ENCODE results near the gene TECPR2.
"Not testable (repeated sequence)": the region's sequence is repeated elsewhere in the genome, so short reads cannot be mapped to it uniquely, and the experiment has no call there.

Gene TECPR2

DNA sequence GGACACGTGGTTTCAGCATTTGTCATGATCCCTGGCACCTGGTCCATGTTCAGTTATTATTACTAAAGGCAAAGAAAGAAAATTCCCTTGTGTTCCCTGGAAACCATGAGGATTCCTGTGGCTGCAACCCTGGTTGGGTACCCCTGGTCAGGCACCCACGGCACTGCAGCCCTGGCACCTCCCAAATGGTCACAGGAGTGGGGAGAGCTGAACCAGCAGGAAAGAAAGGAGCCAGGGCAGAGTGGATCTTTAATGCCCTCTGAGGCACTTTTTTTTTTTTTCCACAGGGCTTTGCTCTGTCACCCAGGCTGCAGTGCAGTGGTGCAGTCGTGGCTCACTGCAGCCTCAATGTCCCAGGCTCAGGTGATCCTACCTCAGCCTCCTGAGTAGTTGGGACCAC lies 17.5 kb upstream of the TECPR2 start:
- no peaks in the 10 kb centered on the region for H3K4me1 ChIP-seq (ENCODE audit: insufficient read depth, low read length)
- H3K36me3 ChIP-seq (ENCODE audit: insufficient read depth, low read length), result peaks cover 35% of the 10 kb centered on the region
- H3K9ac ChIP-seq (ENCODE audit: low read depth, low read length), result no peak overlapping the region
- no peaks in the 10 kb centered on the region for H3K9me3 ChIP-seq (ENCODE audit: control insufficient read depth, insufficient read depth, low read length)

DNA sequence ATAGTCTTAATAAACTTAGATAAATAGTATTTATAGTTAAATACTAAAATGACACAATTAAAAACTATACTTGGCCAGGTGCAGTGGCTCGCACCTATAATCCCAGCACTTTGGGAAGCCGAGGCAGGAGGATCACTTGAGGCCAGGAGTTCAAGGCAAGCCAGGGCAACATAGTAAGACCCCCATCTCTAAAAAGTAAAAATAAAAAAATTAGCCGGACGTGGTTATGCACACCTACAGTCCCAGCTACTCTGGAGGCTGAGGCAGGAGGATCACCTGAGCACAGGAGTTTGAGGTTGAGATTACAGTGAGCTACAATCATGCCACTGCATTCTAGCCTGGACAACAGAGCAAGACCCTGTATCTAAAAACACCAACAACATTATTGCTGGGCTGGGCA lies 16.1 kb upstream of the TECPR2 start:
- H3K9ac ChIP-seq (ENCODE audit: low read depth, low read length), result no peak overlapping the region
- H3K4me1 ChIP-seq (ENCODE audit: insufficient read depth, low read length), result no peaks in the 10 kb centered on the region
- H3K9me3 ChIP-seq (ENCODE audit: control insufficient read depth, insufficient read depth, low read length), result no peaks in the 10 kb centered on the region
- peaks cover 35% of the 10 kb centered on the region for H3K36me3 ChIP-seq (ENCODE audit: insufficient read depth, low read length)

DNA sequence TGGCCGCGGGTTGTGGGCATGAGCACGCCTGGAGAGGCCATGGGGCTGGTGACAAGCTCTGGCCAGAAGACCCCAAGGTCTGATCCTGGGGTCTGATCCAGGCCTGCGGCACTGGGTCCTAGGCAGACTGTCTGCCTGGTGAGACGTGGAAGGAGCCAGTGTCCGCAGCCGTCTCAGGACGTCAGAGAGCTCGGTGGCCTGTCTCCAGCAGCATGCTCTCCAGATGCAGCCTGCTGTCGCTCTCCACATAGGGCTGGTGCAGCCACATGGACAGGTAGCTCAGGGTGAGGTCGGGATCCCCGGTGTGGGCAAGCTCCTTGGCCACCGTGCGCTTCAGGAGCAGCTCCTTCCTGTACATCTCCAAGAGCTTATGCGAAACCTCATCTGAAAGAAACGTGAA lies 14.4 kb upstream of the TECPR2 start:
- Histone ChIP-seq H3K9me3 (ENCODE audit: control insufficient read depth, insufficient read depth, low read length) (no peaks in the 10 kb centered on the region), H3K36me3 (ENCODE audit: insufficient read depth, low read length) (peaks cover 32% of the 10 kb centered on the region), H3K9ac (ENCODE audit: low read depth, low read length) (no peak overlapping the region), H3K4me1 (ENCODE audit: insufficient read depth, low read length) (no peaks in the 10 kb centered on the region)

DNA sequence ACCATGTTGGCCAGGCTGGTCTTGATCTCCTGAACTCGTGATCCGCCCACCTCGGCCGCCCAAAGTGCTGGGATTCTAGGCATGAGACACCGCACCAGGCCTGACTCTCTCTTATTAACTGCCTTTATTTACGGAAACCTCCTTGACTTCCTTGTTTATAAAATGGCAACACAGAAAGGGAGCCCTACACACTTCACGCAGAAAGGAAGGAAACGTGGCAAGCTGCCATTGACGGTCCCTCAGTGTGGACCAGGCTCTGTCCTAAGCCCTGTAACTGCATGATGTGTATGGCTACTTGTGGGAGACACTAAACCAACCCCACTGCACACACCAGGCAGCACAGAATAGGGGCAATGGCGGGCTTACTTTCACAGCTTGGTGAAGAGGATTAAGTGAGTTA lies 11.7 kb upstream of the TECPR2 start:
- Histone ChIP-seq H3K9me3 (ENCODE audit: control insufficient read depth, insufficient read depth, low read length) (no peaks in the 10 kb centered on the region), H3K9ac (ENCODE audit: low read depth, low read length) (no peak overlapping the region), H3K4me1 (ENCODE audit: insufficient read depth, low read length) (no peaks in the 10 kb centered on the region), H3K36me3 (ENCODE audit: insufficient read depth, low read length) (peaks cover 24% of the 10 kb centered on the region)

DNA sequence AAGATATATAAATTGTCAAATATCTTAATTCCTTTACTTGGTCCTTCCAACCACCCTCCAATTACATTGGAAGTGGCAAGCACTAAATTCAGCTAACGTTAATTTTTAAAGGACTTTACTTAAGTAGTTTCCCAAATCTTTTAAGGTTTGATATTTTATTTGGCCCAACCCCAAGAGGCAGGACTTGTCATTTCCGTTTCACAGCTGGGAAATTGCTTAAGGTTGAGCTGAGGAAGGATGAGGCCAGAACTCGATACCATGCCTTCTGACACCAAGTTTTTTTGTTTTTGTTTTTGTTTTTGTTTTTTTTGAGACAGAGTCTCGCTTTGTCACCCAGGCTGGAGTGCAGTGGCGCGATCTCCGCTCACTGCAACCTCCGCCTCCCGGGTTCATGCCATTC lies 11.1 kb upstream of the TECPR2 start:
- peaks cover 24% of the 10 kb centered on the region for H3K36me3 ChIP-seq (ENCODE audit: insufficient read depth, low read length)
- H3K9me3 ChIP-seq (ENCODE audit: control insufficient read depth, insufficient read depth, low read length); H3K4me1 ChIP-seq (ENCODE audit: insufficient read depth, low read length); H3K9ac ChIP-seq (ENCODE audit: low read depth, low read length): not testable (repeated sequence)

DNA sequence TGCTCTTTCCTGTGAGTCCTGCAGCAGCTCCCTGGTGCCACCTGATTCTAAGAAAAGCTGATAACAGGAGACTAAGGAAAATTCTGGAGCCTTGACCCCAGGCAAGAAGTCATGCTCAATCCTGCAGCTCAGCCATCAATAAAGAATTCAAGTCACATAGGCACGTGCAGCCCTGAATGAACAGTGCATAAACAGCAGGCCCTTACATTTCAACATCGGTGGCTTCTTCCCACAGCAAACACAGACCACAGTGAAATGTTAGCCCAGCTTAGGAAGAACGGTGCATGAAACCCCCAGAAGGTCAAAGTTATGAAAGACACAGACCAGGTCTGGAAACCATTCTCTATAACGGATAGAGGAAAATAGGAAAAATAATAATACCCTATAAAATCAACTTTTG lies 10.5 kb upstream of the TECPR2 start:
- Histone ChIP-seq H3K36me3 (ENCODE audit: insufficient read depth, low read length) (peaks cover 18% of the 10 kb centered on the region), H3K9me3 (ENCODE audit: control insufficient read depth, insufficient read depth, low read length) (no peaks in the 10 kb centered on the region)

DNA sequence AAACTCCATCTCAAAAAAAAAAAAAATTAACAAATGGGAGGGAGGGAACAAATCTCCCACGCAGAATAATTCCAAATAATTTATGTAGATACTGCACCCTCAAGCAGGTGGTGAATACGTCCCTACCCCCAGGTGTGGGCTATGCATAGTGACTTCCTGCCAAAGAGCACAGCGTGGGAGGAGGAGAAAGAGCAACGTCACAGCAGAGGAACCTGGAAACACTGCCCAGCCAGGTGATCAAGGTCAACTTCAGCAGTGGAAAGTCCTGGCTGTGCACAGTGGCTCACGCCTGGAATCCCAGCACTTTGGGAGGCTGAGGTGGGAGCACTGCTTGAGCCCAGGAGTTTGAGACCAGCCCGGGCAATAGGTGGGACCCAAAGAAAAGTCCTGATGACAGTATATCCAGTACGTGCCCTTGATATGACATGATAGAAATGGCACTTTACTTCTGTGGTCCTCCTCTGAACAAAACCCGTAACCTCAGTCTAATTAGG lies 9.6 kb upstream of the TECPR2 start:
- H3K9me3 ChIP-seq (ENCODE audit: control insufficient read depth, insufficient read depth, low read length), result no peaks in the 10 kb centered on the region
- peaks cover 17% of the 10 kb centered on the region for H3K36me3 ChIP-seq (ENCODE audit: insufficient read depth, low read length)
- no peaks in the 10 kb centered on the region for H3K4me1 ChIP-seq (ENCODE audit: insufficient read depth, low read length)
- H3K9ac ChIP-seq (ENCODE audit: low read depth, low read length), result no peak overlapping the region

More for the DNA sequence above, 10.5 kb upstream of the TECPR2 start:
- H3K9ac ChIP-seq (ENCODE audit: low read depth, low read length), result no peak overlapping the region
- no peaks in the 10 kb centered on the region for H3K4me1 ChIP-seq (ENCODE audit: insufficient read depth, low read length)

DNA sequence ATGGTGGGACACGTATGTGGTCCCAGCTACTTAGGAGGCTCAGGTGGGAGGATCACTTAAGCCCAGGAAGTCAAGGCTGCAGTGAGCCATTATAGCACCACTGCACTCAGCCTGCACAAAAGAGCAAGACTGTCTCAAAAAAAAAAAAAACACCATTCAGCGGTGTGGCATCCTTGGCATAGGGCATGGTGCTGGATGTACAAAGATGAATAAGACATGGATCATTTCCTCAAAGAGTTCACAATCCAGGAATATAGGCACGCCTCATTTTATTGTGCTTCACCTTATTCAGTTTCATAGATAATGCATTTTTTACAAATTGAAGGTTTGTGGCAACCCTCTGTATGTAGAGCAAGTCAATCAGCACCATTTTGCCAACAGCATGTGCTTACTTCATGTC lies 6.5 kb upstream of the TECPR2 start:
- no peaks in the 10 kb centered on the region for H3K4me1 ChIP-seq (ENCODE audit: insufficient read depth, low read length)
- H3K36me3 ChIP-seq (ENCODE audit: insufficient read depth, low read length), result peaks cover 7% of the 10 kb centered on the region

DNA sequence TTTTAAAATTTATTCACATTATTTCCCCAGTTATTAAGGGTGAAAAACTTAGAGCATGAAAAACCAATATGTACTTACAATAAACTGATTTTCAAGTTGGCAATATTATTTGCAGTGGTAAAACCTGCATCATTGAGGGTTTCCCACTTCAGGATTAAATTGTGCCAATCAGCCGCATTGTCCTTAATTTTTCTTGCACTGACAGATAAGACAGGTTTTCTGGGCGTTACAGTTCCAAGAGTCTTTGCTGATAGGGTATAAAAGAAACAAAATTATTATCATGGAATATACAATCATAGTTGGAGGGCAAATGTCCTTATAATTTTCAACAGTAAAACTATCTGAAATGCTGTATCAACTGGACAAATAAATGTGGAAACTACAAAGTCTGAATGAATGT lies 3.4 kb upstream of the TECPR2 start:
- H3K36me3 ChIP-seq (ENCODE audit: insufficient read depth, low read length), result peaks cover 7% of the 10 kb centered on the region
- H3K9ac ChIP-seq (ENCODE audit: low read depth, low read length), result no peak overlapping the region
- H3K9me3 ChIP-seq (ENCODE audit: control insufficient read depth, insufficient read depth, low read length), result no peaks in the 10 kb centered on the region
- H3K4me1 ChIP-seq (ENCODE audit: insufficient read depth, low read length), result peaks cover 5% of the 10 kb centered on the region

More for the DNA sequence above, 6.5 kb upstream of the TECPR2 start:
- H3K9ac ChIP-seq (ENCODE audit: low read depth, low read length), result no peak overlapping the region
- no peaks in the 10 kb centered on the region for H3K9me3 ChIP-seq (ENCODE audit: control insufficient read depth, insufficient read depth, low read length)

DNA sequence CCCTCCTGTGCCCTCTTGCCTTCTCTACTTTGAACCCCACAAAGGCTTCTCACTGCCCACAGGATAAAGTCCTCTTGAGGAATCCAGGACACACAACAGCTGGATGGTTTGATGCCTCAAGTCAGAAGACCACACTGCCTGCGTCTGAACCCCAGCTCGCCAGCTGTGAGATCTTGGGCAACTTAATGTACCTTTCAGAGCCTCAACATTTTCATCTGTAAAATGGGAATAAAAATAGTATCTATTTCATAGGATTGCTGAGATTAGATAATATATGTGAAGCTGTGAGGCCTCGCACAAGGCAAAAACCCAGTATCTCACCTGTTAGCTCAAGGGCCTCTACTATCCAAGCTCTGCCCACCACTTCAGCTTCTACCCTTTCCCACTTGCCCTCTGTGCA lies 2.4 kb upstream of the TECPR2 start:
- Histone ChIP-seq H3K36me3 (ENCODE audit: insufficient read depth, low read length) (peaks cover 5% of the 10 kb centered on the region), H3K9ac (ENCODE audit: low read depth, low read length) (no peak overlapping the region), H3K4me1 (ENCODE audit: insufficient read depth, low read length) (peaks cover 6% of the 10 kb centered on the region), H3K9me3 (ENCODE audit: control insufficient read depth, insufficient read depth, low read length) (no peaks in the 10 kb centered on the region)

DNA sequence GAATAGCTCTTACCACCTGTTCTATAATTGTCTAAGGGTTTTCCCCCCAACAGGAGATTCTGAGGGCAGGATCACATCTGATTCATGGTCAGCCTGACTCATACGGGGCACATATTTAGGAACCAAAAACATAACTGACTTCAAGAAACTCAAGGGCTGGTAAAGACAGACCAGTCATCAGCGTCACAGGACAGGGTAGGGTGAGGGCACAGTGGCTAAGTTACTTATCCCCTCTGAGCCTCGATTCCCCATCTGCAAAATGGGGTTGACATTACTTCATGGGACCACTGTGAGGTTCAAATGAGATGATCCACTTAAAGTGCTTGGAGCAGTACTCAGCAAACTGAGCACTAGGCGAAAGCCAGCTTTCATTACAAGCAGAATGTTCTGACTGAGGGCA lies 657 bp upstream of the TECPR2 start:
- H3K9ac ChIP-seq (ENCODE audit: low read depth, low read length), result peak overlapping the region; percentile 98
- H3K9me3 ChIP-seq (ENCODE audit: control insufficient read depth, insufficient read depth, low read length), result no peaks in the 10 kb centered on the region
- peaks cover 2% of the 10 kb centered on the region; the same call in 1 of the 2 replicates for H3K36me3 ChIP-seq (ENCODE audit: insufficient read depth, low read length)
- peaks cover 6% of the 10 kb centered on the region for H3K4me1 ChIP-seq (ENCODE audit: insufficient read depth, low read length)

DNA sequence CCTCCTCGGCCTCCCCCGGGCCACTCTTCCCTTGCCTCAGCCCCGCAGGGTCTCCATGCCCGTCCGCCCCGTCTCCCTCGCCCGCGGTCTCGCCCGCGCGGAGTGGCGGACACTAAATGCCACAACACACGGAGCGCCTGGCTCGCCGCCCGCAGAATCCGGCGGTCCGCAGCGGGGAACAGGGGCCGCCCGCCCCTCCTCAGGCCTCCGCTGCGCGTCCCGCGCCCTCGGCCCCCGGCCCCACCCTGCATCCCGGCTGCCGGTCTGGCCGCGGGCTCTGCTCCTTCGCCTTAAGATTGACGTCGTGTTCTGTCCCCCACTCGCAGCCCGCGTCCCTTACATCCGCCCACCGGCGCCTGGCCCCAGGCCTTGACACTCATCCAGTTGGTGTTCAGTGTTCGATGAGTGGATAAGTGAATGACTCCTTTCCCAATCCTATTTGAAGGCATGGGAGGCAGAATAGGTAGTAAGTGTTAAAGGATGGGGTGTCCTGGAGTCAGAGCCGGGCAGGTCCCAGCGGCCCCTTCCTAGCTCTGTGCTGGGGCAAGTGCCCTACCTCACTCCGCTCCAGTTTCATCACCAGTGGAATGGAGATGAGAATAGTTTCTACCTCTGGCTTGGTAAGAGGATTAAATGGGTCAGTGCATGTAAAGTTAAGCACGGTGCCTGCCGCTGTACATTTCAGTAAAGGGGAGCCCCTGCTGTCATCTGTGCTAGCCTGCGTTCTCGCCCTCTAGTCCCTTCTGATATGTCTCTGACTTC lies 622 bp downstream of the TECPR2 start:
- Histone ChIP-seq H3K9me3 (ENCODE audit: control insufficient read depth, insufficient read depth, low read length) (no peaks in the 10 kb centered on the region), H3K9ac (ENCODE audit: low read depth, low read length) (peak overlapping the region; percentile 98), H3K36me3 (ENCODE audit: insufficient read depth, low read length) (peaks cover 2% of the 10 kb centered on the region; the same call in 1 of the 2 replicates), H3K4me1 (ENCODE audit: insufficient read depth, low read length) (peaks cover 6% of the 10 kb centered on the region)

DNA sequence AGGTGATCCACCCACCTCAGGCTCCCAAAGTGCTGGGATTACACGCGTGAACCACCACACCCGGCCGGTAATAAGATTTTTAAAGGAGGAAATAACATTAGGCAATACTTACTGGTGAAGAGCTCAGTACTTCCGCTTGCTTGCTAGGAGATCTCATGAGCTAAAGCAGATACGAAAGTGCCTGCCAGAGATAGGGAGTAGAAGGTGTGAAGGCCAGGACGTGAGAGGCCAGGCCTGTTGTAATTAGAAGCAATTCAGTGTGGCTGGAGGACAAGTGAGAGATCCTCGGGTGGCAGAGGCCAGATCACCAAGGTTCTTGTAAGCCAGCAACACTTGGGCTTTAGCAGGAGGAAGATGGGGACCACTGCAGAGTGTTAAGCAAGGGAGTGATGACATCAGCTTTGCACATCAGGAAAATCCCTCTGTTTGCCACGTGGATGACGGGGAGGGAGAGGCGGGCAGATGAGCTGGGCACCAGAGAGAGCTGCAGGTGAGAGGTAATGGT lies 7.6 kb downstream of the TECPR2 start:
- Histone ChIP-seq H3K9me3 (ENCODE audit: control insufficient read depth, insufficient read depth, low read length) (no peaks in the 10 kb centered on the region), H3K36me3 (ENCODE audit: insufficient read depth, low read length) (no peaks in the 10 kb centered on the region), H3K4me1 (ENCODE audit: insufficient read depth, low read length) (no peaks in the 10 kb centered on the region), H3K9ac (ENCODE audit: low read depth, low read length) (no peak overlapping the region)

DNA sequence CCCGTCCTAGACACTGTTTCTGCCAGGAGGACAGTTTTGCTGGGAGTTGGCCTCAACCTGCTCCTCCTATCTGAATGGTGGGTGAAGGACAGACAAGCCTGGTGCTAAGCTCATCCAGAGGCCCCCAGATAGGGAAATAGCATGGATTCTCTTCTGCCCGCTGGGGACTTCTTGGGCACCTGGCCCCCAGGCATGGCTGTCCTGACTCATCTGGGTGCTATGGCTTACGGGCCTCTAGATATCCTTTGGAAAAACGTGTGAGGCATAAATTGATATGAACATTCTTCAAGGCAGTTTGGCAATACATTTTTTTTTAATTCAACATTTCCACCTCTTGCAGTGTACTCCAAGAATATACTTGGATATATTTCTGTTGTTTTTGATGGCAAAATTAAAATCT lies 8.6 kb downstream of the TECPR2 start:
- H3K9ac ChIP-seq (ENCODE audit: low read depth, low read length), result no peak overlapping the region

DNA sequence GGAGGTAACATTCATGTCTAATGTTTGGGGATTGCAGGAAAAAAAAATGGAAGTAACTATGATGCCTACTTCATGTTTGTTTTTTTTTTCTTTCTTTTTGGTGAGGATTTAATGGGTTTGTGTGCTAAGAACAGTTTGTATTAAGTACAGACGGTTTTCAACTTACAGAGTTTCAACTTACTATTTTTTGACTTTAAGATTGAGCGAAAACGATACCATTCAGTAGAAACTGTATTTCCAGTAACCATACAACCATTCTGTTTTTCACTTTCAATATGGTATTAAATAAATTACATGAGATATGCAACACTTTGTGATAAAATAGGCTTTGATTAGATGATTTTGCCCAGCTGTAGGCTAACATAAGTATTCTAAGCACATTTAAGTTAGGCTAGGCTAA lies 10.4 kb downstream of the TECPR2 start:
- H3K9me3 ChIP-seq (ENCODE audit: control insufficient read depth, insufficient read depth, low read length), result no peaks in the 10 kb centered on the region
- H3K36me3 ChIP-seq (ENCODE audit: insufficient read depth, low read length), result no peaks in the 10 kb centered on the region
- H3K4me1 ChIP-seq (ENCODE audit: insufficient read depth, low read length), result no peaks in the 10 kb centered on the region
- H3K9ac ChIP-seq (ENCODE audit: low read depth, low read length), result no peak overlapping the region

More for the DNA sequence above, 8.6 kb downstream of the TECPR2 start:
- no peaks in the 10 kb centered on the region for H3K36me3 ChIP-seq (ENCODE audit: insufficient read depth, low read length)
- no peaks in the 10 kb centered on the region for H3K9me3 ChIP-seq (ENCODE audit: control insufficient read depth, insufficient read depth, low read length)
- H3K4me1 ChIP-seq (ENCODE audit: insufficient read depth, low read length), result no peaks in the 10 kb centered on the region
